A673 (cell line): ENCODE results near the gene PRIMA1. TPM values are rescaled to one million over a fixed set of nuclear protein-coding genes. Genes with fewer than 3 reads are reported as not detected.

Experiments
- BruUV-seq: library from RNA; stranded (reverse); fragments of 400-500 nt; replicated peaks from 2 replicates; lab custom pipeline; 2021; lab: Mats Ljungman, UMichigan
- CTCF ChIA-PET: fragments of 300-600 bp; sonication (Branson Sonifier 250); formaldehyde crosslinking; loops from one replicate; lab custom pipeline; 2022; ENCODE audit warnings: antibody characterized with exemption; lab: Charles Lee
- POLR2A ChIA-PET: fragments of 300-600 bp; sonication (Branson Sonifier 250); formaldehyde crosslinking; loops from one replicate; lab custom pipeline; 2022; ENCODE audit warnings: antibody characterized with exemption; ENCODE audit not compliant: low non-redundant PET; lab: Charles Lee
- DNase-seq: peaks from one replicate; pipeline ENCODE4 v3.0.0-alpha.2; 2015; ENCODE audit warnings: low spot score
- H3K27ac ChIP-seq: fragments of 200-600 bp; sonication (generic); 2 replicates; pipeline ENCODE4 v1.5.1; 2016; ENCODE audit warnings: mixed run types, low read depth, mild to moderate bottlenecking, mixed read lengths, antibody characterized with exemption, low read length; ENCODE audit not compliant: poor library complexity, severe bottlenecking
- H3K27me3 ChIP-seq: fragments of 200-600 bp; sonication (generic); replicated peaks from 2 replicates; pipeline ENCODE4 v1.6.1; 2017; ENCODE audit warnings: mixed run types, low read depth, mild to moderate bottlenecking, mixed read lengths, antibody characterized with exemption, low read length; ENCODE audit not compliant: insufficient read depth, poor library complexity
- H3K36me3 ChIP-seq: fragments of 200-600 bp; sonication (generic); 2 replicates; pipeline ENCODE4 v1.6.1; 2016; ENCODE audit warnings: mixed run types, mild to moderate bottlenecking, mixed read lengths, antibody characterized with exemption, low read length; ENCODE audit not compliant: insufficient read depth, poor library complexity, severe bottlenecking
- H3K4me1 ChIP-seq: fragments of 200-600 bp; sonication (generic); 2 replicates; pipeline ENCODE4 v1.6.1; 2017; ENCODE audit warnings: mixed run types, mild to moderate bottlenecking, mixed read lengths, antibody characterized with exemption, low read length; ENCODE audit not compliant: insufficient read depth, poor library complexity, severe bottlenecking
- H3K4me3 ChIP-seq: fragments of 200-600 bp; sonication (generic); 2 replicates; pipeline ENCODE4 v1.5.1; 2016; ENCODE audit warnings: low read depth, mixed run types, mild to moderate bottlenecking, mixed read lengths, low read length; ENCODE audit not compliant: poor library complexity, severe bottlenecking
- H3K9me3 ChIP-seq: fragments of 200-600 bp; sonication (generic); 2 replicates; pipeline ENCODE4 v1.6.1; 2016; ENCODE audit warnings: mixed run types, low read depth, mild to moderate bottlenecking, mixed read lengths, antibody characterized with exemption, low read length; ENCODE audit not compliant: poor library complexity, severe bottlenecking
- CTCF ChIP-seq: fragments of 300-800, 200-600 bp; sonication (generic); conservative IDR thresholded peaks from 2 replicates; pipeline ENCODE4 v1.5.1; 2017; ENCODE audit warnings: low read depth, mild to moderate bottlenecking, antibody characterized with exemption, low read length, moderate library complexity, mixed read lengths
- EZH2 ChIP-seq: fragments of 200-600 bp; sonication (generic); IDR thresholded peaks from 2 replicates; pipeline ENCODE4 v1.6.1; 2017; ENCODE audit warnings: borderline replicate concordance, low read depth, mild to moderate bottlenecking, mixed read lengths, antibody characterized with exemption, low read length; ENCODE audit not compliant: poor library complexity, severe bottlenecking
- intact Hi-C: fragments of 100-400 bp; cut with micrococcal nuclease; formaldehyde crosslinking; loops from one replicate; pipeline ENCODE4 v1.10.0; 2022; ENCODE audit not compliant: unreplicated experiment
- total RNA-seq: library from RNA; stranded (reverse); gene quantifications from 2 replicates; pipeline ENCODE4 v1.2.3, GENCODE V29; 2021

PRIMA1 gene
- total RNA-seq, 1 experiment from 2014 or later = 0.09 TPM

- Histone ChIP-seq H3K36me3 (no peaks in the 10 kb centered on the region), H3K9me3 (no peaks in the 10 kb centered on the region), H3K4me3 (no peak overlapping the region), H3K27ac (no peak overlapping the region), H3K4me1 (no peaks in the 10 kb centered on the region), H3K27me3 (no peaks in the 10 kb centered on the region)
- no TSS peak for BruUV-seq
- no peak for DNase-seq
- intact Hi-C loops = no loop called here
- POLR2A ChIA-PET = no interaction called here
- CTCF ChIA-PET = interaction anchor here (0.5 kb wide), 1 partner anchor 48 kb away, joined by 3 read pairs; no protein-coding TSS in a partner anchor
- no peak for TF ChIP-seq CTCF
- no peak for TF ChIP-seq EZH2
Observed at GRCh38 chr14:93720076-93720815, 68.0 kb downstream of the PRIMA1 start.

- CTCF ChIA-PET = no interaction called here
- POLR2A ChIA-PET = no interaction called here
- H3K4me1 ChIP-seq = no peaks in the 10 kb centered on the region
- no peaks in the 10 kb centered on the region for H3K9me3 ChIP-seq
- no peak overlapping the region for H3K4me3 ChIP-seq
- H3K36me3 ChIP-seq = no peaks in the 10 kb centered on the region
- intact Hi-C loops = no loop called here
- no TSS peak for BruUV-seq
- H3K27me3 ChIP-seq = no peaks in the 10 kb centered on the region
- DNase-seq = no peak
- H3K27ac ChIP-seq = no peak overlapping the region
- TF ChIP-seq CTCF = no peak
- TF ChIP-seq EZH2 = no peak
Observed at GRCh38 chr14:93719256-93719655, 69.0 kb downstream of the PRIMA1 start.

GRCh38 chr14:93717668-93718320 is 70.5 kb downstream of the PRIMA1 start:
- Histone ChIP-seq H3K4me1 (no peaks in the 10 kb centered on the region), H3K9me3 (no peaks in the 10 kb centered on the region), H3K36me3 (no peaks in the 10 kb centered on the region), H3K27ac (no peak overlapping the region), H3K4me3 (no peak overlapping the region), H3K27me3 (peaks cover 3% of the 10 kb centered on the region)
- intact Hi-C loops = no loop called here
- CTCF ChIA-PET = no interaction called here
- POLR2A ChIA-PET = no interaction called here
- no peak for DNase-seq
- TF ChIP-seq CTCF = no peak
- no peak for TF ChIP-seq EZH2
- no TSS peak for BruUV-seq
